GM13976 (cell line): ENCODE results near the gene MLN.

Experiments used
- DNase-seq: peaks from one replicate; pipeline ENCODE4 v3.0.0; 2012; ENCODE audit warnings: low spot score
- in situ Hi-C: fragments of 300-500 bp; cut with MboI; formaldehyde crosslinking; loops from one replicate; pipeline ENCODE4 v1.12.0; 2022; ENCODE audit warnings: low sequenced_read_pairs, mixed read lengths, inconsistent platforms; ENCODE audit not compliant: unreplicated experiment
- TF ChIP-seq, protein P1 (sequence below): IDR thresholded peaks from 2 replicates; pipeline ENCODE4 v1.5.1; 2012; ENCODE audit warnings: borderline replicate concordance, mild to moderate bottlenecking; ENCODE audit not compliant: insufficient read depth; ENCODE audit errors: extremely low read depth, missing control alignments, control extremely low read depth

Gene MLN

GRCh38 chr6:33828452-33828763, 24.6 kb upstream of the MLN start:
- TF ChIP-seq, protein P1, sequence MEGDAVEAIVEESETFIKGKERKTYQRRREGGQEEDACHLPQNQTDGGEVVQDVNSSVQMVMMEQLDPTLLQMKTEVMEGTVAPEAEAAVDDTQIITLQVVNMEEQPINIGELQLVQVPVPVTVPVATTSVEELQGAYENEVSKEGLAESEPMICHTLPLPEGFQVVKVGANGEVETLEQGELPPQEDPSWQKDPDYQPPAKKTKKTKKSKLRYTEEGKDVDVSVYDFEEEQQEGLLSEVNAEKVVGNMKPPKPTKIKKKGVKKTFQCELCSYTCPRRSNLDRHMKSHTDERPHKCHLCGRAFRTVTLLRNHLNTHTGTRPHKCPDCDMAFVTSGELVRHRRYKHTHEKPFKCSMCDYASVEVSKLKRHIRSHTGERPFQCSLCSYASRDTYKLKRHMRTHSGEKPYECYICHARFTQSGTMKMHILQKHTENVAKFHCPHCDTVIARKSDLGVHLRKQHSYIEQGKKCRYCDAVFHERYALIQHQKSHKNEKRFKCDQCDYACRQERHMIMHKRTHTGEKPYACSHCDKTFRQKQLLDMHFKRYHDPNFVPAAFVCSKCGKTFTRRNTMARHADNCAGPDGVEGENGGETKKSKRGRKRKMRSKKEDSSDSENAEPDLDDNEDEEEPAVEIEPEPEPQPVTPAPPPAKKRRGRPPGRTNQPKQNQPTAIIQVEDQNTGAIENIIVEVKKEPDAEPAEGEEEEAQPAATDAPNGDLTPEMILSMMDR: no peak
- no peak for DNase-seq
- in situ Hi-C loops: no loop called here

- in situ Hi-C loops: no loop called here
- TF ChIP-seq, protein P1: no peak
- no peak for DNase-seq
These were observed 24.0 kb upstream of the MLN start for GRCh38 chr6:33827546-33828451.

DNA sequence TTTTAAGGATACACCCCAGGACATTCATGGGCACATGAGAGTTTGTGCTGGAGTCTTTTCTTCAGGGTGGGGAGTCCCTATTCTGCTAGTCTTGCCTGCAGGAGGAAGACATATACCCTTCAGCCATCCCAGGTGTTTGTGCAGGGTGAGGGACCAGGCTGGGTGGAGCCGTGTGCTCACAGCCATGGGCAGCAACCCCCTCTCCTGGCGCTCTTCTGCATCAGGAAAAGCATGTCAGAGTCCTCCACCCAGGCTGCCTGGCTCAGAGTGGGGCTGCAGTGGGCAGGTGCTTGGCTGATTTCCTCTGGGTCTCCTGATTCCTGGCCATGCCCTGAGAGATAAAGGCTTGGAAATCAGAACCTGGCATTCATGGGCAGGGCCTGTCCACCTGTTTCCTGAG, 22.7 kb upstream of the MLN start:
- DNase-seq: no peak
- in situ Hi-C loops: no loop called here
- TF ChIP-seq, protein P1: no peak

- in situ Hi-C loops: no loop called here
- DNase-seq: no peak
- TF ChIP-seq, protein P1: no peak
These were observed 20.8 kb upstream of the MLN start for GRCh38 chr6:33824461-33825154.

DNA sequence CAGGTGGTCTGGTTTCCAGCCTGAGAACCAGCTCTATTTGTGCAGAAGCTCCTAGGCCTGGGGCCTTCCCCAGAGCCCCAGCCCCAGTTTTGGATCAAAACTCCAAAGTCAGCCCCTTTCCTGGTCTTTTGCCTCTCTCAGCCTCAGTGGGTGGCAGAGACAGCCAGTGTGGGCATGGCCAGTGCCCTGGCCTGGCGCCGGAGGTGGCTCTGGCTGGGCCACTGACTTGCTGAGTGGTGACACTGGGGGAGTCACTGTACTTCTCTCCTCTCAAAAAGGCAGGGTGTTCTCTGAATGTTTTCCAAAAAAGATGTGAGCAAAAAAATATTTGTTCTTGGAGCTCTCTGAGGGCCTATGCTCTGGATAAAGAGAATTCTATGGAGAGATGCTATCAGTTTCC, 20.0 kb upstream of the MLN start:
- no peak for DNase-seq
- TF ChIP-seq, protein P1: no peak
- in situ Hi-C loops: no loop called here

GRCh38 chr6:33822575-33823395, 19.0 kb upstream of the MLN start:
- no peak for DNase-seq
- in situ Hi-C loops: no loop called here
- TF ChIP-seq, protein P1: no peak
